Measurements from ENCODE around the gene PDE11A. TPM values are rescaled to one million over a fixed set of nuclear protein-coding genes. Genes with fewer than 3 reads are reported as not detected.

Gene PDE11A
- total and polyA plus RNA-seq, 2 of the 8 experiments (the other 6 are each of a cell fraction or from before 2014, with no cell fraction given), result 0.19 to 0.23 TPM

DNA sequence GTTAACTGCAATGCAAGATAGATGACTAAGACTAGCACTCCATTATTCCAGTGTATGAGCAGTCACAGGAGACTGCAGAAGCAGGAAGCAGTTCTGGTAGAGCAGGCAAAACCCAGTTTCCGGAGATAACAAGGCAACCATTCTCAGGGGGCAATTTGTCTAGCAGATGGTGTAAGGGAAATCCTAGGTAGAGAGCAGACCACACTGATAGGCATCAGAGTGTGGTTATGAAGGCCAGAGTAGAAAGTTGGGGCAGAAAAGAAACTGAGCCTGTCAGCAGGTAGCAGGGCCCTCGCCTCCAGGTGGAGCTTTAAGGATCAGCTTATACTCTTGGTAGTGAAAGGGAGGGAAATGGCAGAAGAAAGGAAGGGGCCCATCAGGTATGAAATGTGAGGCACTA lies 164.4 kb downstream of the PDE11A start:
- Histone ChIP-seq H3K9me3 (ENCODE audit: insufficient read depth in 2 of 2, low read depth in 1 of 2, low read length in 1 of 2) (no peaks in the 10 kb centered on the region), H2AK5ac (ENCODE audit: low read depth, low read length) (no peak overlapping the region), H2BK12ac (ENCODE audit: low read depth, low read length) (no peak overlapping the region), H3K4me2 (ENCODE audit: insufficient read depth in 1 of 2, low read depth in 2 of 2, low read length in 2 of 2) (no peak overlapping the region), H4K20me1 (replicated peaks in 1 of 2; ENCODE audit: control insufficient read depth in 1 of 2, insufficient read depth in 2 of 2, low read length in 2 of 2) (no peaks in the 10 kb centered on the region), H3K79me1 (ENCODE audit: low read depth, low read length) (no peaks in the 10 kb centered on the region), H3K23me2 (ENCODE audit: low read depth, low read length) (no peaks in the 10 kb centered on the region), H3K23ac (ENCODE audit: insufficient read length) (no peak overlapping the region), H3K27me3 (replicated peaks in 1 of 4; ENCODE audit: control insufficient read depth in 3 of 4, extremely low read depth in 1 of 4, insufficient read depth in 3 of 4, low read length in 3 of 4) (no peaks in the 10 kb centered on the region; a peak in 1 of 7 replicates), H2BK15ac (ENCODE audit: low read length) (0 out of 2 replicates have a peak overlapping the region, but pooled peaks have one; percentile 48), H2AFZ (ENCODE audit: low read length) (peak overlapping the region; percentile 97; the same call in 1 of the 2 replicates), H3K56ac (replicated peaks; ENCODE audit: insufficient read length, low read depth, low read length) (no peak overlapping the region), H4K91ac (replicated peaks; ENCODE audit: insufficient read length, low read length) (no peak overlapping the region), H3K4ac (replicated peaks; ENCODE audit: insufficient read length, low read depth, low read length) (no peak overlapping the region), H3K27ac (ENCODE audit: low read depth, low read length) (no peak overlapping the region), H2BK120ac (replicated peaks; ENCODE audit: low read depth, low read length) (no peak overlapping the region), H3K18ac (ENCODE audit: extremely low read depth, low read length) (no peak overlapping the region), H3K4me1 (replicated peaks in 1 of 4; ENCODE audit: control insufficient read depth in 3 of 4, insufficient read depth in 4 of 4, low read length in 3 of 4) (no peaks in the 10 kb centered on the region), H2BK5ac (ENCODE audit: low read depth, low read length) (no peak overlapping the region), H2BK20ac (ENCODE audit: low read length) (no peak overlapping the region), H4K8ac (ENCODE audit: extremely low read depth, insufficient read depth, low read length) (no peak overlapping the region), H3K79me2 (ENCODE audit: control insufficient read depth in 1 of 2, insufficient read depth in 2 of 2, low read length in 2 of 2) (no peaks in the 10 kb centered on the region), H3K4me3 (ENCODE audit: extremely low read depth in 1 of 4, insufficient read depth in 2 of 4, low read depth in 3 of 4, low read length in 4 of 4) (no peak overlapping the region), H3K36me3 (ENCODE audit: control insufficient read depth in 2 of 4, insufficient read depth in 4 of 4, low read length in 3 of 4) (no peaks in the 10 kb centered on the region), H3K9ac (replicated peaks in 1 of 4; ENCODE audit: extremely low read depth in 1 of 4, low read depth in 3 of 4, low read length in 3 of 4) (no peak overlapping the region), H4K5ac (ENCODE audit: insufficient read length, low read depth, low read length) (no peak overlapping the region), H3K14ac (ENCODE audit: insufficient read length) (no peak overlapping the region)
- FAIRE-seq (peak; percentile 7), DNase-seq (ENCODE audit: low read depth in 1 of 2, low spot score in 2 of 2) (no peak)
- TF ChIP-seq, protein P1, sequence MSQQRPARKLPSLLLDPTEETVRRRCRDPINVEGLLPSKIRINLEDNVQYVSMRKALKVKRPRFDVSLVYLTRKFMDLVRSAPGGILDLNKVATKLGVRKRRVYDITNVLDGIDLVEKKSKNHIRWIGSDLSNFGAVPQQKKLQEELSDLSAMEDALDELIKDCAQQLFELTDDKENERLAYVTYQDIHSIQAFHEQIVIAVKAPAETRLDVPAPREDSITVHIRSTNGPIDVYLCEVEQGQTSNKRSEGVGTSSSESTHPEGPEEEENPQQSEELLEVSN (IDR thresholded peaks at IDR 0.05), result peak; percentile 36; the same call in 1 of the 2 replicates
- TF ChIP-seq, protein P2, sequence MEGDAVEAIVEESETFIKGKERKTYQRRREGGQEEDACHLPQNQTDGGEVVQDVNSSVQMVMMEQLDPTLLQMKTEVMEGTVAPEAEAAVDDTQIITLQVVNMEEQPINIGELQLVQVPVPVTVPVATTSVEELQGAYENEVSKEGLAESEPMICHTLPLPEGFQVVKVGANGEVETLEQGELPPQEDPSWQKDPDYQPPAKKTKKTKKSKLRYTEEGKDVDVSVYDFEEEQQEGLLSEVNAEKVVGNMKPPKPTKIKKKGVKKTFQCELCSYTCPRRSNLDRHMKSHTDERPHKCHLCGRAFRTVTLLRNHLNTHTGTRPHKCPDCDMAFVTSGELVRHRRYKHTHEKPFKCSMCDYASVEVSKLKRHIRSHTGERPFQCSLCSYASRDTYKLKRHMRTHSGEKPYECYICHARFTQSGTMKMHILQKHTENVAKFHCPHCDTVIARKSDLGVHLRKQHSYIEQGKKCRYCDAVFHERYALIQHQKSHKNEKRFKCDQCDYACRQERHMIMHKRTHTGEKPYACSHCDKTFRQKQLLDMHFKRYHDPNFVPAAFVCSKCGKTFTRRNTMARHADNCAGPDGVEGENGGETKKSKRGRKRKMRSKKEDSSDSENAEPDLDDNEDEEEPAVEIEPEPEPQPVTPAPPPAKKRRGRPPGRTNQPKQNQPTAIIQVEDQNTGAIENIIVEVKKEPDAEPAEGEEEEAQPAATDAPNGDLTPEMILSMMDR (IDR thresholded peaks at IDR 0.05; ENCODE audit: control extremely low read depth in 1 of 3, insufficient read depth in 1 of 3, low read depth in 1 of 3, low read length in 3 of 3), result peak; percentile 12 to 27 (median 14); a peak in 3 of 4 replicates
- TF ChIP-seq RXRA (IDR thresholded peaks at IDR 0.05; ENCODE audit: insufficient read depth, low read depth, low read length), result no peak
- no peak for TF ChIP-seq POLR2A (IDR thresholded peaks at IDR 0.05; ENCODE audit: control extremely low read depth in 1 of 2, low read depth in 2 of 2, low read length in 2 of 2)
- TF ChIP-seq RAD21 (IDR thresholded peaks at IDR 0.05 in 1 of 2, conservative IDR thresholded peaks at IDR 0.05 in 1 of 2; ENCODE audit: low read depth in 2 of 2, low read length in 2 of 2), result 0 out of 4 replicates have a peak, but pooled peaks of 1 of the 2 experiments have one; percentile 13
- TF ChIP-seq POLR2AphosphoS5 (IDR thresholded peaks at IDR 0.05; ENCODE audit: low read depth, low read length), result no peak
- no peak for TF ChIP-seq HDAC6 (IDR thresholded peaks at IDR 0.05; ENCODE audit: low read depth, low read length)
- no peak for TF ChIP-seq CBX8 (IDR thresholded peaks at IDR 0.05; ENCODE audit: borderline replicate concordance, low read depth, low read length)
- 83% methylated on average over 2 of the region's 2 CpGs; no CpG with 5 or more reads in 1 of the 2 experiments for WGBS, 2 experiments (ENCODE audit: extremely low coverage in 1 of 2, insufficient coverage in 1 of 2, insufficient read length in 1 of 2, insufficient replicate concordance in 2 of 2, low coverage in 1 of 2, low lambda C conversion rate in 2 of 2, missing lambda C conversion rate in 1 of 2)
- POLR2A ChIA-PET (ENCODE audit: partially characterized antibody), result no interaction called here
- CTCF ChIA-PET (ENCODE audit: partially characterized antibody), result interaction anchor here (0.5 to 3.1 kb wide), 9 partner anchors 9 to 506 kb away, joined by 3 to 18 read pairs (median 4); no protein-coding TSS in a partner anchor

Measured in H1 (cell line).